ENCODE data around the gene C5orf58.

DNA sequence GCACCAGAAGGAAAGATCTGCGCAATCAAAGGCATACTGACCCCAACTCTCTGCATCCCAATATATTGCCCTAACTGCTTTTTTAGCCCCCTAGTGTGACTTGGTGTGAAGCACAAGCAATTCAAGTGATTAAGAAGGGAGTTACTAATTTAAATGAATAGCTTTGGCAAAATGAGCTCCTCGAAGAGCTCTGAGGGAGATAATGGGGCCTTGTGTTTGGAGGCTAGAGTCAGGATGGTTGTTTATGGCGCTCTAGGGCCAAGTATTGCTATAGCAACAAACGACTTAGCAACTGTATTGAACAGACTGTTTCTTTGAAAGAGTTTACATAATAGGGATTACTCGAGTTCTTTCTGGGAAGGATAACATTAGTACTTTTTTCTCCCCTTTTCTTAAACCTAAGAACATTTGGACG lies 11.5 kb upstream of the C5orf58 start:
- TF ChIP-seq, protein P1, sequence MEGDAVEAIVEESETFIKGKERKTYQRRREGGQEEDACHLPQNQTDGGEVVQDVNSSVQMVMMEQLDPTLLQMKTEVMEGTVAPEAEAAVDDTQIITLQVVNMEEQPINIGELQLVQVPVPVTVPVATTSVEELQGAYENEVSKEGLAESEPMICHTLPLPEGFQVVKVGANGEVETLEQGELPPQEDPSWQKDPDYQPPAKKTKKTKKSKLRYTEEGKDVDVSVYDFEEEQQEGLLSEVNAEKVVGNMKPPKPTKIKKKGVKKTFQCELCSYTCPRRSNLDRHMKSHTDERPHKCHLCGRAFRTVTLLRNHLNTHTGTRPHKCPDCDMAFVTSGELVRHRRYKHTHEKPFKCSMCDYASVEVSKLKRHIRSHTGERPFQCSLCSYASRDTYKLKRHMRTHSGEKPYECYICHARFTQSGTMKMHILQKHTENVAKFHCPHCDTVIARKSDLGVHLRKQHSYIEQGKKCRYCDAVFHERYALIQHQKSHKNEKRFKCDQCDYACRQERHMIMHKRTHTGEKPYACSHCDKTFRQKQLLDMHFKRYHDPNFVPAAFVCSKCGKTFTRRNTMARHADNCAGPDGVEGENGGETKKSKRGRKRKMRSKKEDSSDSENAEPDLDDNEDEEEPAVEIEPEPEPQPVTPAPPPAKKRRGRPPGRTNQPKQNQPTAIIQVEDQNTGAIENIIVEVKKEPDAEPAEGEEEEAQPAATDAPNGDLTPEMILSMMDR (conservative IDR thresholded peaks at IDR 0.05; ENCODE audit: low read length), result no peak
- TF ChIP-seq EZH2phosphoT487 (IDR thresholded peaks at IDR 0.05; ENCODE audit: borderline replicate concordance), result no peak

Measured in Loucy (cell line).